K562 (cell line): ENCODE measurements around the gene IFNA2. TPM values are rescaled to one million over a fixed set of nuclear protein-coding genes. Genes with fewer than 3 reads are reported as not detected.

ENCODE experiments used
- ATAC-seq: fragments of 200-7000 bp; cut with Tn5 transposase; 3 replicates; pipeline ENCODE4 v1.9.1; 2020; ENCODE audit warnings: moderate library complexity
- BruUV-seq: library from RNA; stranded (reverse); fragments of 400-500 nt; replicated peaks from 2 replicates; lab custom pipeline; 2021; lab: Mats Ljungman, UMichigan
- CTCF ChIA-PET: fragments of 300-600 bp; formaldehyde crosslinking; extraction: SDS; loops from one replicate; lab custom pipeline; 2021; ENCODE audit warnings: low intra/inter-chr PET ratio; lab: Yijun Ruan, JAX
- POLR2A ChIA-PET: fragments of 300-600, 350-650 bp; sonication (Branson Sonifier 250); formaldehyde crosslinking; extraction: SDS; loops from one replicate; lab custom pipeline; 2021; ENCODE audit warnings: antibody characterized with exemption, inconsistent platforms; lab: Yijun Ruan, JAX
- DNase-seq, 4 experiments: peaks; one replicate each; pipeline versions ENCODE4 v3.0.0 to v3.0.0-alpha.2; 2011 to 2018; ENCODE audit warnings: low spot score in 3 of 4, mixed read lengths in 3 of 4; ENCODE audit errors: extremely low read depth in 1 of 4
- FAIRE-seq: peaks from 2 replicates; lab custom pipeline; 2011; peaks lifted over from hg19 to GRCh38; lab: Jason Lieb, UNC
- H2AFZ ChIP-seq: 2 replicates; pipeline ENCODE4 v1.6.0; 2011; ENCODE audit warnings: low read depth, low read length, control low read depth, inconsistent platforms
- H3K27ac ChIP-seq: fragments of 200-600 bp; 3 replicates; pipeline ENCODE4 v1.8.0; 2011; ENCODE audit warnings: low read depth, mild to moderate bottlenecking, control low read depth, inconsistent platforms, low read length, moderate library complexity, mixed read lengths; ENCODE audit errors: extremely low read depth
- H3K27me3 ChIP-seq, 2 experiments: fragments of 300-600 bp in 1 of 2; 2 replicates in 1 of 2; 3 replicates in 1 of 2; pipeline versions ENCODE4 v1.6.0 to v1.8.0; 2011; ENCODE audit warnings: inconsistent platforms in 2 of 2, low read length in 2 of 2, mild to moderate bottlenecking in 1 of 2, mixed read lengths in 1 of 2, moderate library complexity in 1 of 2; ENCODE audit not compliant: control insufficient read depth in 2 of 2, insufficient read depth in 2 of 2
- H3K36me3 ChIP-seq: fragments of 300-600 bp; 3 replicates; pipeline ENCODE4 v1.8.0; 2011; ENCODE audit warnings: mild to moderate bottlenecking, low read length, inconsistent platforms; ENCODE audit not compliant: control insufficient read depth, insufficient read depth
- H3K4me1 ChIP-seq, 2 experiments: fragments of 200-600 bp in 1 of 2; replicated peaks in 1 of 2; 2 replicates in 1 of 2; 3 replicates in 1 of 2; pipeline versions ENCODE4 v1.5.1 to v1.8.0; 2011; ENCODE audit warnings: inconsistent platforms in 2 of 2, low read length in 2 of 2, mild to moderate bottlenecking in 1 of 2, mixed read lengths in 1 of 2, moderate library complexity in 1 of 2; ENCODE audit not compliant: control insufficient read depth in 2 of 2, insufficient read depth in 2 of 2
- H3K4me2 ChIP-seq: 2 replicates; pipeline ENCODE4 v1.6.1; 2011; ENCODE audit warnings: low read length, control low read depth, inconsistent platforms, mixed read lengths; ENCODE audit not compliant: insufficient read depth
- H3K4me3 ChIP-seq: fragments of 200-600 bp; sonication (generic), shearing (Covaris generic); 2 replicates; pipeline ENCODE4 v1.5.1; 2016; ENCODE audit warnings: control low read depth, inconsistent platforms
- H3K79me2 ChIP-seq: fragments of 200-600 bp; 3 replicates; pipeline ENCODE4 v1.8.0; 2011; ENCODE audit warnings: low read length, inconsistent platforms; ENCODE audit not compliant: control insufficient read depth, insufficient read depth
- H3K9ac ChIP-seq, 2 experiments: 2 replicates each; pipeline versions ENCODE4 v1.6.0 to v1.6.1; 2011; ENCODE audit warnings: low read depth in 2 of 2, low read length in 2 of 2, control low read depth in 1 of 2, inconsistent platforms in 1 of 2, mild to moderate bottlenecking in 1 of 2, mixed read lengths in 1 of 2; ENCODE audit not compliant: insufficient read depth in 1 of 2
- H3K9me1 ChIP-seq: one replicate; pipeline ENCODE4 v1.6.0; 2011; ENCODE audit warnings: inconsistent platforms, mild to moderate bottlenecking, low read length, moderate library complexity; ENCODE audit not compliant: control insufficient read depth, insufficient read depth
- H3K9me3 ChIP-seq: replicated peaks from 2 replicates; pipeline ENCODE4 v1.5.1; 2011; ENCODE audit warnings: low read depth, low read length, inconsistent platforms; ENCODE audit not compliant: control insufficient read depth, insufficient read depth
- H4K20me1 ChIP-seq: replicated peaks from 2 replicates; pipeline ENCODE4 v1.6.1; 2011; ENCODE audit warnings: low read length, inconsistent platforms, mixed read lengths; ENCODE audit not compliant: control insufficient read depth, insufficient read depth
- ASH1L ChIP-seq: fragments of 450-650 bp; IDR thresholded peaks from 2 replicates; pipeline ENCODE4 v1.6.1; 2018; ENCODE audit warnings: borderline replicate concordance, mild to moderate bottlenecking, low read depth; ENCODE audit not compliant: partially characterized antibody
- ZEB2 ChIP-seq: fragments of 450-650 bp; IDR thresholded peaks from 2 replicates; pipeline ENCODE4 v1.6.1; 2016
- ZNF586 ChIP-seq: fragments of 450-650 bp; formaldehyde crosslinking; conservative IDR thresholded peaks from 2 replicates; pipeline ENCODE4 v1.4.0; 2020; ENCODE audit warnings: mild to moderate bottlenecking, moderate library complexity
- WGBS: fragments of 100-300 bp; shearing (Covaris generic); methylation state at CpG from one replicate; pipeline ENCODE4 v1.1.6; 2016; ENCODE audit warnings: low coverage, mixed read lengths; ENCODE audit not compliant: insufficient coverage; ENCODE audit errors: missing lambda C conversion rate; 5-methylcytosine and 5-hydroxymethylcytosine counted together
- in situ Hi-C: fragments of 300-500 bp; cut with MboI; formaldehyde crosslinking; loops from 4 replicates; pipeline ENCODE4 v1.15.0; 2018; ENCODE audit warnings: inconsistent platforms, mixed read lengths
- intact Hi-C: fragments of 100-400 bp; cut with micrococcal nuclease; formaldehyde crosslinking; loops from 2 replicates; pipeline ENCODE4 v1.14.2; 2022
- polyA plus RNA-seq, 8 experiments: library from polyadenylated mRNA; depleted of rRNA in 4 of 8; stranded (reverse) in 5 of 8; unstranded in 3 of 8; fragments of >200 nt; fragmentation: Nextera tagmentation in 2 of 8; fragmentation: Illumina TruSeq in 1 of 8; extraction: Ambion mirVana in 2 of 8; extraction: Trizol in 1 of 8; gene quantifications; 2 replicates each; pipeline versions ENCODE4 v1.2.1 to v1.2.3, GENCODE V29; 2011 to 2014; ENCODE audit warnings: inconsistent platforms in 1 of 8, missing spikeins in 1 of 8
- total RNA-seq, 7 experiments: library from RNA; depleted of rRNA in 6 of 7; stranded (reverse); fragments of >200 nt in 6 of 7; fragmentation: Illumina TruSeq in 2 of 7; extraction: Trizol in 2 of 7; gene quantifications; 2 replicates each; pipeline versions ENCODE4 v1.2.1 to v1.2.3, GENCODE V29; 2011 to 2021; ENCODE audit warnings: low replicate concordance in 1 of 7
- TF ChIP-seq, protein P1 (sequence below): fragments of 450-650 bp; formaldehyde crosslinking; IDR thresholded peaks from 2 replicates; pipeline ENCODE4 v1.4.0; 2022; ENCODE audit warnings: missing genetic modification characterization
- TF ChIP-seq, protein P2 (sequence below): fragments of 200-400 bp; formaldehyde crosslinking; IDR thresholded peaks from 2 replicates; pipeline ENCODE4 v1.6.1; 2017; ENCODE audit warnings: mild to moderate bottlenecking, low read depth, low read length, moderate library complexity
- TF ChIP-seq, protein P3 (sequence below): fragments of 250-450 bp; sonication (Bioruptor Pico); IDR thresholded peaks from 2 replicates; pipeline ENCODE4 v1.4.0; 2020; ENCODE audit warnings: mild to moderate bottlenecking, moderate library complexity, borderline replicate concordance

The IFNA2 gene
- total and polyA plus RNA-seq, 9 of the 15 experiments (the other 6 are each of a cell fraction or from before 2014, with no cell fraction given): not detected

DNA sequence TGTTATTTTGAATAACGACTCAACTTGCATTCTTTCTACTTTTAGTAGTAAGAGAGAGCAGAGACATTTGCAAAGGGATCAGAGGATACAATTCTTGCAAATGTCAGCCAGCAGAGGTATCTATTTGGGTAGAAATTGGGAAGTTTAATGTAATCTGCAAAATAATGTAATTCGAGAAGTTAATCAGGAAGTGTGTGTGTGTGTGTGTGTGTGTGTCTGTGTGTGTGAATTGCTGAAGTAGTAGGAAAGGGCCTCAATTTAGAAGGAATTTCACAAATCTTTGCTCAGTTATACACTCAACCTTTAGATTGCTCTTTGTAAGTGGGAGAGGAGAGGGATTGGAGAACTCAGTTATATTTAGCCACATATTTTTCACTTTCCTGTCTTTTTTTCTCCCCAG is 44.0 kb upstream of the IFNA2 start:
- Histone ChIP-seq H3K27me3 (no peaks in the 10 kb centered on the region), H3K4me1 (no peaks in the 10 kb centered on the region), H2AFZ (no peak overlapping the region), H3K36me3 (no peaks in the 10 kb centered on the region), H3K9ac (no peak overlapping the region), H4K20me1 (no peaks in the 10 kb centered on the region), H3K27ac (no peak overlapping the region), H3K9me1 (no peaks in the 10 kb centered on the region), H3K9me3 (no peaks in the 10 kb centered on the region), H3K4me3 (no peak overlapping the region), H3K4me2 (no peak overlapping the region), H3K79me2 (no peaks in the 10 kb centered on the region)
- in situ Hi-C loops (no loop called here), intact Hi-C loops (no loop called here)
- BruUV-seq: no TSS peak
- ChIA-PET CTCF (no interaction called here), POLR2A (no interaction called here)
- no CpG with 5 or more reads among the region's 2 CpGs for WGBS
- FAIRE-seq (no peak), DNase-seq (no peak), ATAC-seq (no peak)
- TF ChIP-seq ASH1L: no peak
- TF ChIP-seq, protein P1, sequence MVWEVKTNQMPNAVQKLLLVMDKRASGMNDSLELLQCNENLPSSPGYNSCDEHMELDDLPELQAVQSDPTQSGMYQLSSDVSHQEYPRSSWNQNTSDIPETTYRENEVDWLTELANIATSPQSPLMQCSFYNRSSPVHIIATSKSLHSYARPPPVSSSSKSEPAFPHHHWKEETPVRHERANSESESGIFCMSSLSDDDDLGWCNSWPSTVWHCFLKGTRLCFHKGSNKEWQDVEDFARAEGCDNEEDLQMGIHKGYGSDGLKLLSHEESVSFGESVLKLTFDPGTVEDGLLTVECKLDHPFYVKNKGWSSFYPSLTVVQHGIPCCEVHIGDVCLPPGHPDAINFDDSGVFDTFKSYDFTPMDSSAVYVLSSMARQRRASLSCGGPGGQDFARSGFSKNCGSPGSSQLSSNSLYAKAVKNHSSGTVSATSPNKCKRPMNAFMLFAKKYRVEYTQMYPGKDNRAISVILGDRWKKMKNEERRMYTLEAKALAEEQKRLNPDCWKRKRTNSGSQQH (CRISPR knock-in tag): no peak
- TF ChIP-seq, protein P2, sequence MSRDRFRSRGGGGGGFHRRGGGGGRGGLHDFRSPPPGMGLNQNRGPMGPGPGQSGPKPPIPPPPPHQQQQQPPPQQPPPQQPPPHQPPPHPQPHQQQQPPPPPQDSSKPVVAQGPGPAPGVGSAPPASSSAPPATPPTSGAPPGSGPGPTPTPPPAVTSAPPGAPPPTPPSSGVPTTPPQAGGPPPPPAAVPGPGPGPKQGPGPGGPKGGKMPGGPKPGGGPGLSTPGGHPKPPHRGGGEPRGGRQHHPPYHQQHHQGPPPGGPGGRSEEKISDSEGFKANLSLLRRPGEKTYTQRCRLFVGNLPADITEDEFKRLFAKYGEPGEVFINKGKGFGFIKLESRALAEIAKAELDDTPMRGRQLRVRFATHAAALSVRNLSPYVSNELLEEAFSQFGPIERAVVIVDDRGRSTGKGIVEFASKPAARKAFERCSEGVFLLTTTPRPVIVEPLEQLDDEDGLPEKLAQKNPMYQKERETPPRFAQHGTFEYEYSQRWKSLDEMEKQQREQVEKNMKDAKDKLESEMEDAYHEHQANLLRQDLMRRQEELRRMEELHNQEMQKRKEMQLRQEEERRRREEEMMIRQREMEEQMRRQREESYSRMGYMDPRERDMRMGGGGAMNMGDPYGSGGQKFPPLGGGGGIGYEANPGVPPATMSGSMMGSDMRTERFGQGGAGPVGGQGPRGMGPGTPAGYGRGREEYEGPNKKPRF: no peak
- no peak for TF ChIP-seq ZEB2
- TF ChIP-seq, protein P3, sequence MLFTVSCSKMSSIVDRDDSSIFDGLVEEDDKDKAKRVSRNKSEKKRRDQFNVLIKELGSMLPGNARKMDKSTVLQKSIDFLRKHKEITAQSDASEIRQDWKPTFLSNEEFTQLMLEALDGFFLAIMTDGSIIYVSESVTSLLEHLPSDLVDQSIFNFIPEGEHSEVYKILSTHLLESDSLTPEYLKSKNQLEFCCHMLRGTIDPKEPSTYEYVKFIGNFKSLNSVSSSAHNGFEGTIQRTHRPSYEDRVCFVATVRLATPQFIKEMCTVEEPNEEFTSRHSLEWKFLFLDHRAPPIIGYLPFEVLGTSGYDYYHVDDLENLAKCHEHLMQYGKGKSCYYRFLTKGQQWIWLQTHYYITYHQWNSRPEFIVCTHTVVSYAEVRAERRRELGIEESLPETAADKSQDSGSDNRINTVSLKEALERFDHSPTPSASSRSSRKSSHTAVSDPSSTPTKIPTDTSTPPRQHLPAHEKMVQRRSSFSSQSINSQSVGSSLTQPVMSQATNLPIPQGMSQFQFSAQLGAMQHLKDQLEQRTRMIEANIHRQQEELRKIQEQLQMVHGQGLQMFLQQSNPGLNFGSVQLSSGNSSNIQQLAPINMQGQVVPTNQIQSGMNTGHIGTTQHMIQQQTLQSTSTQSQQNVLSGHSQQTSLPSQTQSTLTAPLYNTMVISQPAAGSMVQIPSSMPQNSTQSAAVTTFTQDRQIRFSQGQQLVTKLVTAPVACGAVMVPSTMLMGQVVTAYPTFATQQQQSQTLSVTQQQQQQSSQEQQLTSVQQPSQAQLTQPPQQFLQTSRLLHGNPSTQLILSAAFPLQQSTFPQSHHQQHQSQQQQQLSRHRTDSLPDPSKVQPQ (CRISPR knock-in tag): no peak
- TF ChIP-seq ZNF586 (CRISPR knock-in tag): no peak
